Activated CD8-positive, alpha-beta memory T cell treated with anti-CD3 and anti-CD28 coated beads, Interleukin-2, amount 50 U/mL, for 4 hours (primary cell): ENCODE results near the gene GGACT.
"Not testable (repeated sequence)": the region's sequence is repeated elsewhere in the genome, so short reads cannot be mapped to it uniquely, and the experiment has no call there.

ENCODE experiments used
- DNase-seq: peaks from one replicate; pipeline ENCODE4 v3.0.0-alpha.2; 2020

The GGACT gene

DNA sequence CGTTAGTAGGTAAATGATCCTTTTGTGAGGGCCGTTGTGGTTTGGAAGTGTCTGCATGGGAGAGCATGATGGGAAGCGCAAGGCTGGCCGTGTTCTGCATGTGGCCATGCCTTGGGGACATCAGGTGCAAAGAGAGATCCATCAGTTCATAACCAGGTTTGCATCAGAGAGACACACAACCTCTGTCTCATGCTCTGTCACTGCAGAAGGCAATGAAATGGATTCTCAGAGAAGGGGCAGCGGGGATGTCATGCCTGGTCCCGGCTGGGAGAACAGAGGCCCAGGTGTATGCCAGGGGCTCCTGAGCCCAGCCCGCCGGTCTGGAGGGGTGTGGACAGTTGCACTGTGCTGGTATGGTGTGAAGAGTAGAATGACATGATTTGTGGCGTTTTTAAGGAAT lies 60.2 kb downstream of the GGACT start:
- no peak for DNase-seq

DNA sequence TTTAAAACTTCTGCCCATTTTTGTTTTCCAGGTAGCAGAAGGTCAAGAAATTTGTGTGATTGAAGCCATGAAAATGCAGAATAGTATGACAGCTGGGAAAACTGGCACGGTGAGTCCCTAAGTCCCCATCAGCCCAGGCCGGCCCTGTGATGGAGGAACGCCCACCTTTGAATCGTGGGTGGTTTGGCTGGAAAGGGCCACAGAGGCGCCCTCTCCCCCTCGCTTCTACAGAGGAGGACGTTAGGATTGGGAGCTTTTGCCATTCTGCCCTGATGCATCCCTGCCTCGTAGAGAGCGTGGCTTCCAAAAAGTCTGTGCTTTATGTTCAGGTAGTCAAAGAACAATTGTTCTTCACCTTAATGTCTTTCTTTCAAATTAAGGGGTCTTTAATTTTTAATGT lies 60.9 kb downstream of the GGACT start:
- DNase-seq = no peak

DNA sequence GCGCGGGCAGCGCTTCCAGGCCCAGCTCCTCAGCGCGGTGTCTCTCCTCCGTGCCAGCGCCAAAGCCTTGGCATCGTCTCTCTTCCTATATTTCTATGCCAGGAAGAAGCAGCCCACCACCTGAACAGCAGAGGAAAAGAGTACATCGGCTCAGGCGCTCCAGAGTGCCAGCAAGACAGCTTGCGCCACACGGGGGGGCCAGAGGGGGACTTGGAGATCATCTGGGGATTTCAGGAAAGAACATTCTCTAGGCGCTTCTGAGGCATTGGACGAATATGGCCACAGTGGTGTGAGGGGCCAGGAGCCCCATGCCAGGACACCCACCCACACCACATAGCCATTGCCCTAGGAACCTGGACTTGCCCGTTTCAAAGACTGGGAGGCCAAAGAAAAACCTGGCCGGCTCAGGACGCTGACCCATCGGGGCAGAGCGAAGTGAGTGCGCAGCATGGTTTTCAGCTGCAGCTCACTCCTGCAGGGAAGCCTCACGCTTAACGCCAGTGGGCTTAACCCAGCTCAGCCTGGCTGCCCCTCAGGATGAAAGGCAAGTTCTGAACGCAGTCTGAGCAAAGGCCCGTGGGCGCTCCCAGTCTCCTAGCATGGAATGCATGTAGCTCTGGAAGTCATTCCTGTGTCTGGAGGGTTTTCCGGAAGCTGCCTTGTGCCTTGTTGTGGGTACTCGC lies 62.1 kb downstream of the GGACT start:
- no peak for DNase-seq

DNA sequence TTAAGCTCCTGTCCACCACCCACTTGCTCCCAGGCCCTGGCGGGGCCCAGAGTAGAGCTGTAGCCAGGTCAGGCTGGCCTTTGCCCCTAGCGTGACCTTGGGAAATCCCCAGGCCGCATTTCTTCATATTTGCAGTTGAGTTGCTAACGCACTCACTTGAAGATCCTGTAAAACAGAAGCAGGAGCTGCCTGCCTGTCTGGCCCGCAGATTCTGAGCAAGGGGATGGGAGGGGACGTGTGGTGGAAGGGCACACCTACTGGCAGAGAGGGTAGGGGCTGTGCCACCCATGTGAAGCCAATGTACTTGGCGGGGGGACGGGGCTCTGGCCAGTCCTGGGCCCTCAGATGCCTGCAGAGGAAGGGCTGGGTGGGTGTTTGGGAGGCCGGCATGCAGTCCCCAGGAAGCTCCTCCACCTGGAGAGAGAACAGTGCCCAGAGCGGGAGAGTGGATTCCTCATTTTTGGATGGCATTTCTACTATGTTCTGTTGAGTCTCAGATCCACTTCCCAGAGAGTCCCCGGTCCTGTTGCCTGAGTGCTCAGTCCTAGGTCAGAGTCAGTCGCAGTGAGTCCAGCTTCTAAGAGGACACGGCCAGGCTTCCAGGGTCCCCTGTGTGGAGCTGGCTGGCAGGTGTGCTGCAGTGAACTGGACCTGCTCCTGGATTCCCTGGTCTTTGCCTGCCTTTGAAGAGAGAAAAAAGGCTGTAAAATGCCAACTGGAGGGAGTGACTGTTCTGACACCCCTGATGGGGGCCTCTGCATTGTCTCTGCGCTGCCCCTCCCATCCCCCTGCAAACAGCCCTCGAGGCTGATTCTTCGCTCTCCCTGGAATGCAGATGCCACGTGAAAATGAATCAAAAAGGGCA lies 62.9 kb downstream of the GGACT start:
- DNase-seq = no peak

DNA sequence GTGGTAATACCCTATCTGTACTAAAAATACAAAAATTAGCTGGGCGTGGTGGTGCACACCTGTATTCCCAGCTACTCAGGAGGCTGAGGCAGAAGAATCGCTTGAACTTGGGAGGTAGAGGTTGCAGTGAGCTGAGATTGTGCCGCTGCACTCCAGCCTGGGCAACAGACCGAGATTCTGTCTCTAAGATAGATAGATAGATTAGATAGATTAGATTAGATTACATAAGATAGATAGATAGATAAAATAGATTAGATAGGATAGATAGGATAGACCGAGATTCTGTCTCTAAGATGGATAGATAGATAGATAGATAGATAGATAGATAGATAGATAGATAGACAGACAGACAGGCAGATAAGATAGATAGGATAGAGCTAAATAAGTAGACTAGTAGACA lies 63.9 kb downstream of the GGACT start:
- DNase-seq = not testable (repeated sequence)

DNA sequence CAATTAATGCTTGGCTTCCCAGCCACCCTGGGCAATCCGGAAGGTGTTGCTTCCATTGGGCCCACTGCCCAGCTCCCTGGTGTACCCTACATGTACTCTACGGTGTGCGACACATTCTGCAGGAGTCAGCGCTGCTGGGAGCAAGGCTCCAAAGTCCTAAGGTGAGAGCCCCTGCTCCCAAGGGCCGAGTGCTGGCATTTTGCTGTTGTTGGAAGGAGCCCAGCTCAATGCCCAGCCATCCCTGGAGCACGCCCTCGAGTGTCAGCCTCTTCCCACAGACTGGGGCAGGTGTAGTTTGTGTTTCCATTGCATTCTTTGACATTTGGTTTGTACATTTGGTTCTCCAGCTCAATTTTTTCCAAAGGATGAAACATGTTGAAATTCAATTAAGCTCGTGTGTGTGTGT lies 64.6 kb downstream of the GGACT start:
- no peak for DNase-seq

DNA sequence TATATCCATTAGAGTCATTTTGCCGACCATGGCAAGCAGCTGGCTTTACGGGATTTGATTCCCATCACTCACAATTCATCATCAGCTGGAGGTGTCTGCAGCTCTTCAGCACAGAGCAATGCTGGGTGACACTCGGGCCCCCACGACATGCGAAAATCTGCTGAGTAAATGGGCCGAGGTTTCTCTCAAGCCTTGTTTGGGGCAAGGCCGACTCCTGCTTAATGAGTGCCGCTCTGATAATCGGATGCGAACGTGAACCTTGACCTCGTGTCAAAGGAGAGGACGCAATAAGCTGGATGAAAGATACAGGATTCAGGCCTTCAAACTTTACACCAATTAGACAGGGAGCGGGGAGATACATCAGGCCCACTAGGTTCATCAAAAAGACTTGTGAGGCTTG lies 65.2 kb downstream of the GGACT start:
- DNase-seq = no peak

DNA sequence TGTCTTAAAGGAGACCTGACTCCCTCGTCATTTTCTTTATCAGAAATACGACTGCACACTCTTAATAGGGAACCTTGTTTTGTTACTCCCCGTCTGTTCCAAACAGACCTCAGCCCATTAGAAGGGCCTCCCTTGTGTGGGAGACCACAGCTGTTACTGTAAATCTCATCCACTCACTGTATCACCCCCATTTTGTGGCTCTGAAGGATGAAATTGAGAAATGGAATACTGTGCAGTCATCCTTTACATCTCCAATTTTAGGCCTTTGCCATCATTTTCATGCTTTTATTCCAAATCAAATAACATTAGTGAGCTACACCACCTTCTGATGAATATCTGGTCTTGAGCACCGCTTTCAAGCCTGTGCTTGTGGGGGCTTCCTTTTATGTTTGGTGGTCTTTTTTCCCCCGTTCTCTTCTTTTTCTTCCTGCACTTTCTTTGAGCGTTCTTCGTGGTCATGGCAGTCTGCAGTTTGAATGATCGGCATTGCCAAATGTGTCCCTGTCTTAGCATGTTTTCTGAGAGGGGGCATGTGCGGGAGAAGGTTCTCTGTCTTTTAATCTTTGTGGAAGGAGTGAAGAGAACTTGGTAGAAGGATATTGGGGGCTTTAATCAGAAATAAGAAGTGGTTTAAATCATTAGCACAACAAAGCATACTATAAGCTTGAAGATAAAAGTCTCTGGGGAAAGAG lies 65.8 kb downstream of the GGACT start:
- no peak for DNase-seq

DNA sequence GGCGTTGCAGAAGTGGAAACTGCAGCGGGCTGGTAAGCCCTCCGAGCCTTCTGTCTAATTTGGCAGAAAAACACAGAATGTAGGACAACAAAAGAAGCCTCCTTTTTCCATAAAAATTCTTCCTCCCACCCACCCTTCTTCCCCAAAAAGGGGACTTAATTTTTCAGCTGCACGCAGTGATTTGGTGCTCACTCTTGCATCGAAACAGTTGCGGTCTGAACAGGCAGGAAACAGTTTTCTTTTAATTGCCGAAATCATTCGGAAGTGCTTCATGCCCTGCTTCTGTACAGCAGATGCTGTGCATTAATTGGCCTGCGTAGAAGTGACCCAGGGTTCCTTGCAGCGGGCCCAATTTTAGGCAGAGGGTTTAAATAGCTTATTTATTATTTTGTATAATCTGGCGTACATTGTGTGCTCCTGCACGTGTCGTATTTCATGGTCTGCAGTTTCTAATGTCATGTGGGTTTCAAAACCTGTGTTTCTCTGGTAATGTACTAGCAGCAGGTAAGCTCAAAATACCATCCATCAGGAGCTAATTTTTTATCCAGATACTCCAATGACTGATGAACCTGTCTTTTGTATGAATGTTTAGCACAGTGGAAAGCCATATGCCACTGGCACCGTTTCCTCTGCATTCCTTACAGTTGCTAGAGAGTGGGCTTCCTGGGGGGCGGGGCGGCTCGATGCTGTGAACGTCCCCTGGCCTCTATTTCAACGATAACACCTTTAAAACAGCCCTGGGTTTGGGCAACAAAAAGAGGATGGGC lies 66.6 kb downstream of the GGACT start:
- DNase-seq = no peak

DNA sequence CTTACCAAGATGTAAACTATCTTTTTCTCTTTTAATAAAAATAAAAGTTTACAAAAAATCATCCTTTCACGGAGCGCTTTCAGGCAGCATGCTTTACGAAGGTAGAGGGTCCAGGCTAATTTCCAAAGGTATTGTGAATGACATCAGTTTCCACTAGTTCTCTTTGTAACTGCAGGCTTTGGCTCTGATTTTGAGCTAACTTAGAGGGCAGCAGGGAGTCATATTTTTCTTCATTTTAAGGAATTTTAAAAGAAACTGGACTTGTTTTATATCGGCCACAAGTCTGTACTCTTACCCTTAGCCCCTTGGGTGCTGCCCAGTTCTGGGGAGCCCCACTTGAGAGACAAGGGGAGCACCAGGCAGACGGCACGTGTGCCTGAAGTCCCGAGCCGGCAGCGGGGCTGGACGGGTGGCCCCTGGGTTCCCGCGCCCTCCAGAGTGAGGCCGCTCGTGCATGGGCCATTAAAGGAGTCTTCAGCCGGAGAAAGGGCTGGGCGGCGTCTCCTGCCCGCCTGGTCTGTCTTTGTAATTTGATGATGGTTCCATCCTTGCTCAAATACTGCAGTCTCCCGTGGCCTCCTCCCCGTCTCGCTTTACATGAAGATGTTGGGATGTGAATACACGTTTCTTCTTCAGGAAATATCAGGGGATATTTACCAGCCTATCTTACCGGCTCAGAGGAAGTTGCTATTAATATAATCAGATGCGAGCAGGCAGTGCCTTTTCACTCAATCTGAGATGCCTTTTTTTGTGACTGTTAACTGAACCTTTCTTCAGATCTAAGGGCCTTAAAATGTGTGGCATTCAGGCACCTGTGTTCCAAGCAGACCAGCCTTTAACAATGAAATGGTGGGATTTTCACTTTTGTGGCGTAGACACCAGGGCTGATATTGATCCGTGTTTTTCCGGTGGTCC lies 67.4 kb downstream of the GGACT start:
- DNase-seq = no peak

DNA sequence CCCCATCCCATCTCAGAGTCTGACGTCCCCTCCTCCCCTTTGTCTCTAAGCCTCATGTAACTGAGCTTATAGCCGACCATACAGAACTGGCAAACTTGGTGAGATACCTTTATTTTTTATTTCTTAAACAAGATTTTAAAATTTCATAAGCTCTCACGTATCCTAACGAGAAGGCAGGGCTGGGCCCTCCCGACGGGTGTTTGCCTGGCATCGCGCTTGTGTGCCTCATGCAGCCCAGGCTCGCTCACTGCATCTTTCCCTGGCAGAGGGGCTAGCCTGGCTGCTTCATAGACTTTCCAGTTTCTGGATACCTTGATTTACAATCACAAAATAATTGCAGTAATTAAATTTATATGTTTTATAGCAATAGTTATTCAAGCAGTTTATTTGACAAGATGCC lies 69.0 kb downstream of the GGACT start:
- DNase-seq = no peak

DNA sequence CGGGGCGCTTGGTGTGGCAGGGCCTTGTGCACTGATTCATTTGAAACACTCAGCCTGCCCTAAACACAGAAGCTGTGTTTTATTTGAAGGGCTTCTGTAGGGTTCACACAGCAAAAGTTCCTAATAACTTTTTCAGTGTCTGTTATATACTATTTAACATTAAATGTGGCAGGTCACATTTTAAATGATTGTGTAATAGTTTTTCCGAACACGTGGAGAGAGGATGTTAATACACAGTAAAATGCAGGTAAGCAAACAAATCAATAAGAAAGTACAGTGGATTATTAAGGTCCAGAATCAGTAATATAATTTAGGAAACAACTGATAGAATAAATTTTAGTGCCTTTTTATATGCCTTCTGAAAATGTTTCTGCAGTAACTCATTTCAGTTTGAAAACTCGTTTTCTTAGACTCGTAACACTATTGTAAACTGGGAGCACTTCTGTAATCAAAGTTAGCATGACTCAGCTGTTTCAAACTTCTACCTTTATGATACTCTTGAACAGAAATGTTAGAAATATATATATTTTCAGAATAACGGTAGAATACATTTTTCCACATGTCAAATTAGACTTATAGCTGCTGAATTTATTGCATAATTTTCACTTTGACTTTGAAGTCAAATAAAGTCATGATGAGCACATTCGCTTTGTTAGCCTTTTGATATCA lies 70.1 kb downstream of the GGACT start:
- no peak for DNase-seq

DNA sequence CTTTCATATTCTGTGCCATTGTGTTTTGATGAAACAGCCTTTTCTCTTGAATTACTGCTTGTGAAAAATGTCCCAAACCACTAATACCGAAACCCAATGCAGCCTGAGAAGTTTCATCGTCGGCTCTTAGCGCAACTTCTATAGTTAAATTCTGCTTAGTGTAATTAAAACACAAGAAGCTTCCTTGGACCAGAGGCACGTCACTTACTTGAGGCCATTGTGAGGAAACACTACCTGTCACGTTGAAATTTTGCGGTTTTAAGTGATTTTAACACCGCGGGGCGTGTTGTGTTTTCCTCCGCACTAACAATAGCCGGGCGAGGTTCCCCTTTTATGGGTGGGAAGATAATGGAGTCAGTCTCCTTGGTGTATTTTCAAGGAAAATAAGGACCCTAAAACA lies 70.9 kb downstream of the GGACT start:
- no peak for DNase-seq

DNA sequence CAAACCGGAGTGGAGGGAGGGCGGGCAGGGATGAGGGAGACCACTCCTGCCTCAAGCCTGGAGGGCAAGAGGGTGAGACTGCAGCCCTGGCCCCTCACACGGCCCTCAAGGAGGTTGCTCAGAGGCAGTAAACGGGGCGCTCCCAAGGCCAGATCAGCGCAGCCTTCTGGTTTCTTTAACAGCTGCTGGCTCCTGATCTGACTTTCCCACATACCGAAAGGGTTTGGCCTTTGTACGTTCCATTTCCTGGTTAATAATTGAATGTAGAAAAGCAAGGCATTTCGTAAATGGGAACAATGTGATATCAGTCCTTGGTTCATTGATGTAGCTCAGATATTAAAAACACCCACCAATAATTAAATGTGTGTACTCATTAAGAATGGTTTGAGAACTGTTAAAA lies 71.5 kb downstream of the GGACT start:
- DNase-seq = no peak

DNA sequence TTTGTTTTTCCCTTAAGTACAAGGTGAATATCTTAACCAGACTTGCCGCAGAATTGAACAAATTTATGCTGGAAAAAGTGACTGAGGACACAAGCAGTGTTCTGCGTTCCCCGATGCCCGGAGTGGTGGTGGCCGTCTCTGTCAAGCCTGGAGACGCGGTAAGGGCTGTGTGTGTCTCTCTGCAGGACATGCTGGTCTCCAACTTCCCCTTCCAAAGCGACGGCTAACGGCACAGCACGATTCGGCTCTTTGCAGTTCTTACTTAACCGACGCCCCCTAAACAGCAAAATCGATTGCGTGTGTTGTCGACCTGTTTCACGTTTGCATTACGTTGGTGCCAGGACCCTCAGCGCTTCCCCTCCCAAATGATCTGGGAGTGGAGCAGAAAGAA lies 73.2 kb downstream of the GGACT start:
- DNase-seq = no peak

DNA sequence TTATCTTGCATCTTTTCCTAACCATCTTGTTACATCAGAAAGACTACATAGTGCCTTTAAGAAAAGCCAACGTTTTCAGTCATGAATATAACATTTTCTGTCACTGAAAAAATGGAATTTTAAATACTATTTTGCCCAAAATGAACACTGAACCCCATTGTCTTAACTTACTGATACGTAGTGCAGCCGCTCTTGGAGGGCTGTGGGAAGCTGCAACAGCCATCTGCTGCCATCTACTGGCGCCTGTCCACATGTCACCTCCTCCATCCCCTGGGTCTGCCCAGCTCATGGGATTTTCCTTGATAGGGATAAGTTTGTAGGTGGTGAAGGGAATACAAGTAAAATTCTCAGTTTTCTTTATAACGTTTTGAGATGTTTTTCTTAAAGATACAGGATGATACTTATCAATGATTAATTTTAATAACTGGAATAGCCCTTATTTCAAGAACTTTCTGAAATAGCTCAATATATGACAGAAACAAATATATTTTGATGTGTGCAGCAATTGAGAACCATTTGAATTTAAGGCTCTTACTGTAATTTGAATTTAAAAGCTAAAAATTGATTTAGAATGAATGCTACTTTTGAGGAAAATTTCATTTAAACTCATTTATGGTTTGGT lies 73.7 kb downstream of the GGACT start:
- peak; percentile 73 for DNase-seq

DNA sequence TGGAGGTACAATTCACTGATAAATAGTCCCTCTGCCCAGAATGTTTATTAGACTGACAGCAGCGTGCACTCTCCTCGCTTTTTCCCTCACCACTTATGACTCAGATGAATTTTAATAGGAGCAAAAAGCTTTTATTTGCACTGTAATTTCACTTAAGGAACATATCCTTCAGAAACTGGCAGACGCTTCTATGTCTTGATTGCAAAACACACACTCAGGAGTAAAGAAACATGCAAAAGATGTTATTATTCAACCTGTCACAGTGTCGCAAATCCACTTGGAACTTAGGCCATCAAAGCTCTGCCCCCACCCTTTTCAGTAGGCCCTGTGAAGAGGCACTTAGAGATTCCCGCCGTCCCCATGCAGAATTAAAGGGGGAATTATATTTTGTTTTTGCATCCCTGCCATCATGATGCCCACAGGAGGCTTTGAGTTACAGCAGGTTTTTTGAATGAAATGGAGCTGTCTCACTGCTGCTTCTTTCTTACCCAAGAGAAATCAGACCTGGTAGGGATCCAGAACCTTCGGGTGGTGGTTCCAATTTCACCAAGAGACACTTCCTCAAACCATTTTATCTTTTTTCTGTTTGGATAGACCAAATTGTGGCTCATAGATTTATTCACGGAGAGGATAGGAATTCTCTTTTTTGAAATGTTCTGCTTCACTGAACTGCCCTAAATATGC lies 74.5 kb downstream of the GGACT start:
- DNase-seq = no peak

DNA sequence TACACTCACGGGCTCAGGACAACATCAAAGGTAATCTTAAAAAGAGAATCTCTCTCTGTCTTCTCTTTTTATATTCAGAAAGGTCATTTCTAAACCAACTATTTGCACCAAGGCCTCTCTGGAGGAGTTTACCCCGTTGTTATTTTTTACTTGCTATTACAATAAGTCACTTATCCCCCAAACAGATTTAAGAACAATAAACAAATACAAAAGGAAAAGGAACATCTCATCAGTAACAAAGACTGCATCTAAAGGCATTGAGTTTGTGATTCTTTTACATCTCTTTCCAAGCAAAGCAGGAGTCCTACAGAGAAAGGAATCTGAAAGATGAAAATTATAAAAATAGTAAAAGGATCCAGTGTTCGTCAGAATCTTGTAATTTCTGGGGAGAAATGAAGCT lies 75.4 kb downstream of the GGACT start:
- DNase-seq = no peak

DNA sequence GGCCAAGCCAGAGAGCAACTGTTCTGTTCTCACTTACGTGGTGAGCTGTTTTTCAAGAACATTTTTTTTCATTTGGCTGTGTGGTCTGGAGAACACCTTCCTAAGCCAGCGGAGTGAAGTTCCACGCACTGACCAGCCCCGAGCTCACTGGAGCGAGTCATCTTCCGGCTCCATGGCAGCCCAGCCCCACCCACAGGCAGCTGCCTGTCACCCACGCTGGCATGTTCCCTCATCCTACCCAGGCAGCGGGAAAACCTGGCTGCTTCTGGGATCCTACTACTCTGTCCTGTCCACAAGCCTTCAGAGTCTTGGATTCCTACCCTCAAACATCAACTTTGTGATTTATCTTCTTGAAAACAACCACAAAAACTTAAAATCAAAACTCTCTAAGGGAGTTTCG lies 76.2 kb downstream of the GGACT start:
- no peak for DNase-seq

DNA sequence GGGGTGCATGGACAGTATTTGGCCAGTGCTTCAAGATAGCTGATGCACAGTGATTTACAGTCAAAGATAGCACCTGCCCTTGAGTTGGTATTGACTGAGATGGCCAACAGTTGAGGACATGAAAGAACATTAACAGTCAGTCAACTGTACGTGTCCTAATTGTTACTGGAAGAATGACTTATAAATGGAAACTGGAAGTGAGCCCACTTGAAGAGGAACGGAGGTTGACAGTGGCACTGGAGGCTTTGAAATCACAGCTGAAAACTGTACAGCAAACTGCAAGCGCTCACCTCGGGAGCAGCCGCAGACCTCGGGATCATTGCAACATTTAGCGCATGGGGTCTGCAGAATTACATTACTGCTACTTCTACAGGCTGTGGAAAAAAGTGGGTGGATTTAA lies 77.1 kb downstream of the GGACT start:
- DNase-seq = no peak
